ENCODE results near the gene MS4A2.
"Not testable (repeated sequence)": the region's sequence is repeated elsewhere in the genome, so short reads cannot be mapped to it uniquely, and the experiment has no call there.

MS4A2 gene

DNA sequence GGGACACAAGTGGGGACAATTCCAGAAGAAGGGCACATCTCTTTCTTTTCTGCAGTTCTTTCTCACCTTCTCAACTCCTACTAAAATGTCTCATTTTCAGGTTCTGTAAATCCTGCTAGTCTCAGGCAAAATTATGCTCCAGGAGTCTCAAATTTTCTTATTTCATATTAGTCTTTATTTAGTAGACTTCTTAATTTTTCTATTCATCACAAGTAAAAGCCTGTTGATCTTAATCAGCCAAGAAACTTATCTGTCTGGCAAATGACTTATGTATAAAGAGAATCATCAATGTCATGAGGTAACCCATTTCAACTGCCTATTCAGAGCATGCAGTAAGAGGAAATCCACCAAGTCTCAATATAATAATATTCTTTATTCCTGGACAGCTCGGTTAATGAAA lies at the start of gene MS4A2:
Gene MS4A2 (plus strand): TSS at position 301 of the 400 bp plus-strand sequence. CDS start 102 bp downstream, outside the sequence.
- no peak for DNase-seq
- Mint-ChIP-seq H3K36me3 (no peaks in the 10 kb centered on the region), H3K27ac (no peak within 1 kb of the TSS), H3K4me3 (no peak within 1 kb of the TSS), H3K27me3 (no peaks in the 10 kb centered on the region), H3K4me1 (no peaks in the 10 kb centered on the region), H3K9me3 (no peaks in the 10 kb centered on the region)
- CTCF ChIA-PET: no interaction called here

DNA sequence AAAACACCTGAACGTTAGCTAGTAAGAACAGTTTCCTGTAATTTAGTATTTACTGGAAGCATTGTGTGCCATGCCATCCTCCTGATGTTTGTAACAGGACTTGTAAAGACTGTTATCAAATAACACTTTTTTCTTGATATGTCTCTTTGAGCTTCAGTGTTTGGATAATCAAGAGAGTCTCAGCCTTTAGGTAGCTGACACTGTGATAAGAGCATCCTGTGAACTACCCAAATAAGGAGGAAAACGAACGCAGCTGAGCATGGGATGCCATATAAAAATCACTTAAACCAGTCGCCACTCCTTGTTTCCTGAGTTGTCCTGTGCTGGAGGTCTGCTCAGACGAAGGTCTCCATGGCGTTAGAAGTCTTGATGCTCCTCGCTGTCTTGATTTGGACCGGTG lies 48.4 kb upstream of the MS4A2 start, which contains the start of gene OOSP2:
Gene OOSP2 (plus strand): TSS at position 301 of the 400 bp plus-strand sequence. CDS start 51 bp downstream, at position 352.
- no peak within 1 kb of the TSS for H3K27ac Mint-ChIP-seq

DNA sequence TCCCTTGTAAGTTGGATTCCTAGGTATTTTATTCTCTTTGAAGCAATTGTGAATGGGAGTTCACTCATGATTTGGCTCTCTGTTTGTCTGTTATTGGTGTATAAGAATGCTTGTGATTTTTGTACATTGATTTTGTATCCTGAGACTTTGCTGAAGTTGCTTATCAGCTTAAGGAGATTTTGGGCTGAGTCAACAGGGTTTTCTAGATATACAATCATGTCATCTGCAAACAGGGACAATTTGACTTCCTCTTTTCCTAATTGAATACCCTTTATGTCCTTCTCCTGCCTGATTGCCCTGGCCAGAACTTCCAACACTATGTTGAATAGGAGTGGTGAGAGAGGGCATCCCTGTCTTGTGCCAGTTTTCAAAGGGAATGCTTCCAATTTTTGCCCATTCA lies 38.0 kb upstream of the MS4A2 start:
- H3K27me3 Mint-ChIP-seq, H3K4me3 Mint-ChIP-seq, CTCF ChIA-PET, DNase-seq, H3K9me3 Mint-ChIP-seq, H3K4me1 Mint-ChIP-seq, H3K36me3 Mint-ChIP-seq, H3K27ac Mint-ChIP-seq: not testable (repeated sequence)

More for the DNA sequence above, 48.4 kb upstream of the MS4A2 start, which contains the start of gene OOSP2:
- H3K4me1 Mint-ChIP-seq: no peaks in the 10 kb centered on the region
- no peak within 1 kb of the TSS for H3K4me3 Mint-ChIP-seq
- H3K36me3 Mint-ChIP-seq: no peaks in the 10 kb centered on the region
- DNase-seq: no peak
- no peaks in the 10 kb centered on the region for H3K27me3 Mint-ChIP-seq
- no peaks in the 10 kb centered on the region for H3K9me3 Mint-ChIP-seq
- CTCF ChIA-PET: no interaction called here

DNA sequence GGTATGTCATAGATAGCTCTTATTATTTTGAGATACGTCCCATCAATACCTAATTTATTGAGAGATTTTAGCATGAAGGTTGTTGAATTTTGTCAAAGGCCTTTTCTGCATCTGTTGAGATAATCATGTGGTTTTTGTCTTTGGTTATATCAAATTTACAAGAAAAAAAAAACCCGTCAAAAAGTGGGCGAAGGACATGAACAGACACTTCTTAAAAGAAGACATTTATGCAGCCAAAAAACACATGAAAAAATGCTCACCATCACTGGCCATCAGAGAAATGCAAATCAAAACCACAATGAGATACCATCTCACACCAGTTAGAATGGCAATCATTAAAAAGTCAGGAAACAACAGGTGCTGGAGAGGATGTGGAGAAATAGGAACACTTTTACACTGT lies 37.6 kb upstream of the MS4A2 start:
- H3K27me3 Mint-ChIP-seq, H3K36me3 Mint-ChIP-seq, H3K4me3 Mint-ChIP-seq, DNase-seq, H3K9me3 Mint-ChIP-seq, CTCF ChIA-PET, H3K27ac Mint-ChIP-seq, H3K4me1 Mint-ChIP-seq: not testable (repeated sequence)

DNA sequence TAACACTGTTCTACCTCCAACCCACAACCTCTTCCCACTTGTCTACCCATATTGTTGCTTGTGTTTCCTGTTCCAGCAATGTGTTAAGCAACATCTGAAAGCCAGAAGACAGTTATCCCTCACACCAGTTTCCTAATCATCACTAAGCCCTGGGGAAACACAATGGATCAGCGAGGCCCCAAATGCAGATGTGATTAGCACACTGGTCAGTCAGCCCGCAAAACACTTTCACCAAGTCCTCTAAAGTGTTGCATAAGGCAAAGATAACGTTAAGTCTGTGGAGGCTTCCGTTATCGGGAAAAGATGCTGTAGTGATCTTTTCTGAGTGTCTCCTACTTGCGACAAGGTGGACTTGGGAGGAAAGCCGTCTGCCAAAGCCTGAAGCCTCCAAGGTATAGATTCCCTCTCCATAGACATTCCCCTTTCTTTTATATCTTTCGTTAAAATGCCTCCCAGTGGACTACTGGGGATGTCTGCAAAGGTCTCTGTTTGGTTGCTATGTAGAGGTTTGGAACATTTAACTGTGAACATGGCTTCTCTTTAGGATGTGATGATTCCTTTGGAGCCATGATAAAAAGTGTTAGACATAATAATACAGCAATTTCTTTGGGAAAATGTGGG lies 32.0 kb upstream of the MS4A2 start, which contains the start of gene MS4A3:
Gene MS4A3 (plus strand): TSS at position 317 of the 621 bp plus-strand sequence. CDS start 4,496 bp downstream, outside the sequence.
- CTCF ChIA-PET: no interaction called here
- Mint-ChIP-seq H3K27me3 (no peaks in the 10 kb centered on the region), H3K4me3 (no peak within 1 kb of the TSS), H3K9me3 (no peaks in the 10 kb centered on the region), H3K36me3 (no peaks in the 10 kb centered on the region), H3K4me1 (no peaks in the 10 kb centered on the region), H3K27ac (no peak within 1 kb of the TSS)
- no peak for DNase-seq

DNA sequence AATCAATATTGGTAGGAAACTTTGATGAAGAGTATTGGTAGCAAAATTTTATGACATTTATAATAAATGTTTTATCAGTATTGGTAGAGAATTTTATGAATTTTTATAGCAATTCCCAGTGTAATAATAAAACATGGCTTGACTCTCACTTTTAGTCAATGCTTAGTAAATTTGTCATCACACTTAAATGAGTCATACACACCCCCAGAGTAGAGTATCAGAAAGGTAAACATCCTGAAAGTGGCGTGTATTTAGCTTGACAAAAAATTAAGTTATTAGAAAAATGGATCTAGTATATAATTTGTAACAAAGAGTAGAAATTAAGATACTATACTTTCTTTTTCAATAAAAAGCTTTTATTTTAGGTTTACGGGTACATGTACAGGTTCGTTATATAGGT lies 29.4 kb upstream of the MS4A2 start:
- H3K27ac Mint-ChIP-seq: no peak overlapping the region
- no peak overlapping the region for H3K4me3 Mint-ChIP-seq
- no peaks in the 10 kb centered on the region for H3K9me3 Mint-ChIP-seq
- CTCF ChIA-PET: no interaction called here
- H3K4me1 Mint-ChIP-seq: no peaks in the 10 kb centered on the region
- DNase-seq: no peak
- H3K27me3 Mint-ChIP-seq: no peaks in the 10 kb centered on the region
- H3K36me3 Mint-ChIP-seq: no peaks in the 10 kb centered on the region

DNA sequence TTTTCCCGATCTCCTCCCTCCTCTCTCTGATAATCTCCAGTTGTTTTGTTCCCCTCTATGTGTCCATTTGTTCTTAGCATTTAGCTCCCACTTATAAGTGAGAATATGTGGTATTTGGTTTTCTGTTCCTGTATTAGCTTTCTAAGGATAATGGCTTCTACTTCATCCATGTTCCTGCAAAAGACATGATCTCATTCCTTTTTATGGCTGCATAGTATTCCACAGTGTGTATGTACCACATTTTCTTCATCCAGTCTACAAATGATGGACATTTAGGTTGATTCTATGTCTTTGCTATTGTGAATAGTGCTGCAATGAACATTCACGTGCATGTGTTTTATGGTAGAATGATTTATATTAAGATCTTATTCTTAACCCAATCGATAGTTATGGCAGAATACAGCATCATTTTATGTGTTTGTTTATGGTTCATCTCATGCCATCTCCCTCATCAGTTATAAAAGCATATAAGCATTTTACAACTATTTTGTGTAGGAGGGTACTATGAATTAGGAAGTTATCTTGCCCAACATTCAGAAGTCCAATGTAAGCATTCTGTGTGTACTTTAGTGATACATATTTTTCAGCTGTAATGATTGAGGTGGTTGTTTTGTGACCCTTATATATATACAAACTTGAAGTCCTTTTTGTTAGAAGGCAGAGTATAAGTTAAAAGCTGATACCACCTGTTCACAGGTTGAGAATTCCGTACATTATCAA lies 28.8 kb upstream of the MS4A2 start:
- DNase-seq: no peak
- Mint-ChIP-seq H3K4me3 (no peak overlapping the region), H3K36me3 (no peaks in the 10 kb centered on the region), H3K4me1 (no peaks in the 10 kb centered on the region), H3K27ac (no peak overlapping the region), H3K27me3 (no peaks in the 10 kb centered on the region), H3K9me3 (no peaks in the 10 kb centered on the region)
- CTCF ChIA-PET: no interaction called here

DNA sequence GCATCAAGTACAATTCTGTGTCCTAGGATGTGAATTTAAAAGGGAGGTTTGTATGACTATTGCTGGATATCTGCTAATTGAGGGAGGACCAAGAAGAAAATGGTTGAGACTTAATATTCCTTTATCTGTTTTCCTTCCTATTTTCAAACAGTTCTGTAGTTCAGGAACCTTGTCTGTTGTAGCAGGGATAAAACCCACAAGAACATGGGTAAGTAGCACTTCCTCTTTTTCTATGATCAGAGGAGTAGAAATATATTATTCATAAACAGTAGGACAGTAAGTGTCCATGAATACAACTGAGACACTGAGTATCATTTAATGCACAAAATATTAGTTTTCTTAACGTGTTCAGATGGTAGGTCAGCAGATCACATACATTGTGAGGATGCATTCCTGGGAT lies 24.4 kb upstream of the MS4A2 start:
- Mint-ChIP-seq H3K36me3 (no peaks in the 10 kb centered on the region), H3K4me1 (no peaks in the 10 kb centered on the region), H3K27me3 (no peaks in the 10 kb centered on the region), H3K9me3 (peaks cover 2% of the 10 kb centered on the region), H3K4me3 (no peak overlapping the region), H3K27ac (no peak overlapping the region)
- DNase-seq: no peak
- CTCF ChIA-PET: no interaction called here

DNA sequence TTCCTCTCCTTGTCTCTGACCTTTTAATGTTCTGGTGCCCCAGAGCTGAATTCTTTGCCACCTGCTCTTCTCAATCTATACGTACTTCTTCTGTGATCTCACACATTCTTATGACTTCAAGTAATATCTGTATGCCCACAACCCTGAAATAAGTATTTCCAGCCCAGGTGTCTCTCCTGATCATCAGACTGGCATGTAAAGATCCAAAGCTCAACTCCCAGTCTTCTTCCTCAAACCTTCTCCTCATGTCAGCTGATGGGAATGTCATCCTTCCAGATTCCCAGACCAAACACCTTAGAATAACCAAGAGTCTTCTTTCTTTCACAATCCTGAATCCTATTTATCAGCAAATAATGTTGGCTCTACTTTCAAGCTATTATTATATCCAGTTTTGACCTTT lies 22.7 kb upstream of the MS4A2 start:
- Mint-ChIP-seq H3K36me3 (no peaks in the 10 kb centered on the region), H3K27ac (no peak overlapping the region), H3K4me3 (no peak overlapping the region), H3K9me3 (peaks cover 2% of the 10 kb centered on the region), H3K27me3 (no peaks in the 10 kb centered on the region), H3K4me1 (no peaks in the 10 kb centered on the region)
- CTCF ChIA-PET: no interaction called here
- DNase-seq: no peak

DNA sequence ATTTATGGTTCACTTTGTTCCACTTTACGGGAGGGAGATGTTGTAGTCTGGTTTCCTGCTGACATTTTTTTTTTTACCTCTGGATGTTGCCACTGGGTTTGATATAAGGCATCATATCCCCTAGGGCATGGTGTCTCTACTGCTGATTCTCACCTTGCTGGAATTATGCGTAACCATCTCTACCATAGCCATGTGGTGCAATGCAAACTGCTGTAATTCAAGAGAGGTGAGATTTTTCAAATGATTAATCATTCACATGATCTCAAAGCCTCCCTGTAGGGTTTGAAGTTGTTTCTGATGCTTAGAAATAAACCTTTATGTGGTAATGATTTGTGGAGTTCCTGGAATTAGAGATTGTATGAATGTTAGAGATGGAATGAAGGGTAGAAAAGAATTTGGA lies 19.0 kb upstream of the MS4A2 start:
- Mint-ChIP-seq H3K9me3 (peaks cover 2% of the 10 kb centered on the region), H3K4me1 (no peaks in the 10 kb centered on the region), H3K27ac (no peak overlapping the region), H3K36me3 (no peaks in the 10 kb centered on the region), H3K4me3 (no peak overlapping the region), H3K27me3 (no peaks in the 10 kb centered on the region)
- CTCF ChIA-PET: no interaction called here
- DNase-seq: no peak

DNA sequence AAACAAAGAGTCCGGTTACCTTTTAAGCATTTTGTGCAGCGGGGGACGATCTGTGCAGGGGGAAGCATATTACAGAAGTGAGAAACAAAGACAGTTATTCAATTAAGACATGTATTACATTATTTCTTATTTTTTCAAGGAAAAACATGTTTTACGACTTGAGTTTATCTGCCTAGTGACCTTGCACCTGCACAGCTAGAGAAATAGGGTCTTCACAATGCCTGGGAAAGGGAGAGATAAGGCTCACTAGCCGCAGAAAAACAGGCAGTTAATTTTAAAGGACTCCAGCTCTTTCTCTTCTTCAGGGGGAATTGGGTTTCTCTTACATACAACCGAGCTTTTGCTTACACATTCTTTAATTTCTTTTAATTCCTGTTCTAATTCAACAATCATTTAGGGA lies 16.8 kb upstream of the MS4A2 start:
- H3K27me3 Mint-ChIP-seq, DNase-seq, H3K27ac Mint-ChIP-seq, H3K36me3 Mint-ChIP-seq, H3K4me3 Mint-ChIP-seq, H3K4me1 Mint-ChIP-seq, CTCF ChIA-PET, H3K9me3 Mint-ChIP-seq: not testable (repeated sequence)

DNA sequence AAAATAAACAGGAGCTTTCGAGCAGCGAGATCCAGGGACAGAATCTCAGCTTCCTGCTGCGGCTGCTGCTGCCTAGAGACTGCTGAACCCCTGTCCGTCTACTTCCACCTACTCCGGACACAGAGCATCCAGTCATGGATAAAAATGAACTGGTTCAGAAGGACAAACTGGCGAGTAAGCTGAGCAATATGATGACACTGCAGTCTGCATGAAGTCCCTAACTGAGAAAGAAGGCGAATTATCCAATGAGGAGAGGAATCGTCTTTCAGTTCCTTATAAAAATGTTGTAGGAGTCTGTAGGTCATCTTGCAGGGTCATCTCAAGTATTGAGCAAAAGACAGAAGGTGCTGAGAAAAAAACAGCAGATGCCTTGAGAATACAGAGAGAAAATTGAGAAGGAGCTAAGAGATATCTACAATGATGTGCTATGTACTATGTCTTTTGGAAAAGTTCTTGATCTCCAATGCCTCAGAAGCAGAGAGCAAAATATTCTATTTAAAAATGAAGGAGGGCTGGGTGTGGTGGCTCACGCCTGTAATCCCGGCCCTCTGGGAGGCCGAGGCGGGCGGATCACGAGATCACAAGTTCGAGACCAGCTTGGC lies 11.1 kb upstream of the MS4A2 start:
- CTCF ChIA-PET: interaction anchor here (0.6 kb wide), 1 partner anchor 257 kb away, joined by 3 read pairs; no protein-coding TSS in a partner anchor
- Mint-ChIP-seq H3K27me3 (no peaks in the 10 kb centered on the region), H3K4me1 (no peaks in the 10 kb centered on the region), H3K4me3 (no peak overlapping the region), H3K36me3 (no peaks in the 10 kb centered on the region), H3K27ac (no peak overlapping the region), H3K9me3 (no peaks in the 10 kb centered on the region)
- no peak for DNase-seq

DNA sequence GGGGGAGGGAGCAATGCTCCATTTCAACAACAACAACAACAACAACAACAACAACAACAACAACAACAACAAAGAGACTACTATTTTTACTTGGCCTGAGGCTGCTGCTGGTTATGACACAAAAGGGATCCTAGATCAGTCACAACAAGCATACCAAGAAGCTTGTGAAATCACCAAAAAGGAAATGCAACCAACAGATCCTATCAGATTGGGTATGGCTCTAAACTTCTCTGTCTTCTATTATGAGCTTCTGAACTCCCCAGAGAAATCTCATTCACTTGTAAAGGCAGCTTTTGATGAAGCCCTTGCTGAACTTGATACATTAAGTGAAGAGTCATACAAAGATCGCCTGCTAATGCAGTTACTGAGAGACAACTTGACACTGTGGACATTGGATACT lies 10.5 kb upstream of the MS4A2 start:
- Mint-ChIP-seq H3K4me1 (no peaks in the 10 kb centered on the region), H3K4me3 (no peak overlapping the region), H3K27ac (no peak overlapping the region), H3K27me3 (no peaks in the 10 kb centered on the region), H3K9me3 (no peaks in the 10 kb centered on the region), H3K36me3 (no peaks in the 10 kb centered on the region)
- no peak for DNase-seq
- CTCF ChIA-PET: no interaction called here

DNA sequence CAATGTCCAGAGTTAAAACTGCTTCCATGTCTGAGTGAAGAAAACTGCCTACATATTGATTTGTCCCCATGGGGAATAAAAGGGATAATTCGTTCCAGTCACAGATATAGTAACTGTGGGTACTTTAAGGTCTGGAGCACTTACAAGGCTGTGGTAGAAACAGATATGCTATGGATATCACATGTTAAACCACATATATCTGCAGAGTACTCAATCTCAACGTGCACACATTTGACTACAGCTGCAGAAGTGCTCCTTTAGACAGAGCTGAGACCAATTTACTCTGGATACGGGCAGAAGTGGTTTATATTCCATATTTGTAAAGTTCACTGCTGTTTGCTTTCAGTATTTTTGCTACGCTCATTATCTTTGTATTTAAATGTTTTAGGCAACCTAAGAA lies 9.7 kb upstream of the MS4A2 start:
- Mint-ChIP-seq H3K4me3 (no peak overlapping the region), H3K9me3 (no peaks in the 10 kb centered on the region), H3K36me3 (no peaks in the 10 kb centered on the region), H3K4me1 (no peaks in the 10 kb centered on the region), H3K27ac (no peak overlapping the region), H3K27me3 (no peaks in the 10 kb centered on the region)
- no peak for DNase-seq
- CTCF ChIA-PET: no interaction called here

DNA sequence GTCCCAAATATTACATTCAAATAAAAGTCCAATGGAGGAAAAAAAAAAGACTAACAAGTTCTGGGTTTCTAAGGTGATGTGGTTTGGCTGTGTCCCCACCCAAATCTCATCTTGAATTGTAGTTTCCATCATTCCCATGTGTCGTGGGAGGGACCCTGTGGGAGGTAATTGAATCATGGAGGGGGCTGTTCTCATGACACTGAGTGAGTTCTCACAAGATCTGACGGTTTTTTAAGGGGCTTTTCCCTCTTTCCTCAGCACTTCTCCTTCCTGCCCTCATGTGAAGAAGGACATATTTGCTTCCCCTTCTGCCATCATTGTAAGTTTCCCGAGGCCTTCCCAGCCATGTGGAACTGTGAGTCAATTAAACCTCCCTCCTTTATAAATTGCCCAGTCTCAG lies 7.9 kb upstream of the MS4A2 start:
- no peak overlapping the region for H3K4me3 Mint-ChIP-seq
- no peaks in the 10 kb centered on the region for H3K36me3 Mint-ChIP-seq
- DNase-seq: no peak
- no peaks in the 10 kb centered on the region for H3K4me1 Mint-ChIP-seq
- H3K27ac Mint-ChIP-seq: no peak overlapping the region
- CTCF ChIA-PET: no interaction called here
- H3K27me3 Mint-ChIP-seq: no peaks in the 10 kb centered on the region
- no peaks in the 10 kb centered on the region for H3K9me3 Mint-ChIP-seq

All from activated naive CD4-positive, alpha-beta T cell treated with anti-CD3 and anti-CD28 coated beads, Interleukin-2, amount 10 ng/mL, durations not matched to agents 7 days and 5 days (primary cell).